Measurements from ENCODE around the gene TMOD2. TPM values are rescaled to one million over a fixed set of nuclear protein-coding genes. Genes with fewer than 3 reads are reported as not detected.
"Not testable (repeated sequence)": the region's sequence is repeated elsewhere in the genome, so short reads cannot be mapped to it uniquely, and the experiment has no call there.

The TMOD2 gene
- total RNA-seq, 1 donor from 2014 or later, result 8.3 TPM

GRCh38 chr15:51765751-51766150 lies 14.4 kb downstream of the TMOD2 start:
- intact Hi-C loops (cut with DNase I), result no loop called here

GRCh38 chr15:51766341-51766740 lies 14.9 kb downstream of the TMOD2 start:
- DNase-seq (ENCODE audit: low spot score), result no peak
- intact Hi-C loops (cut with DNase I), result no loop called here

More at GRCh38 chr15:51765751-51766150, 14.4 kb downstream of the TMOD2 start:
- no peak for DNase-seq (ENCODE audit: low spot score)

- no peak for DNase-seq (ENCODE audit: low spot score)
- intact Hi-C loops (cut with DNase I), result no loop called here
Measured at GRCh38 chr15:51768018-51768417, 16.6 kb downstream of the TMOD2 start.

GRCh38 chr15:51770902-51771301 lies 19.5 kb downstream of the TMOD2 start:
- no peak for DNase-seq (ENCODE audit: low spot score)
- intact Hi-C loops (cut with DNase I), result no loop called here

- intact Hi-C loops (cut with DNase I), result no loop called here
- no peak for DNase-seq (ENCODE audit: low spot score)
Measured at GRCh38 chr15:51771773-51772172, 20.4 kb downstream of the TMOD2 start.

GRCh38 chr15:51774916-51775315 lies 23.5 kb downstream of the TMOD2 start:
- no peak for DNase-seq (ENCODE audit: low spot score)
- intact Hi-C loops (cut with DNase I), result loop anchor here (5.0 kb wide), 1 partner anchor 48 kb away; no protein-coding TSS in a partner anchor

GRCh38 chr15:51775967-51776816 lies 24.8 kb downstream of the TMOD2 start:
- DNase-seq (ENCODE audit: low spot score), result no peak
- intact Hi-C loops (cut with DNase I), result loop anchor here (2.0 to 5.0 kb wide), 2 partner anchors 49 to 125 kb away; no protein-coding TSS in a partner anchor

- intact Hi-C loops (cut with DNase I), result loop anchor here (2.0 to 5.0 kb wide), 2 partner anchors 50 to 126 kb away; no protein-coding TSS in a partner anchor
- DNase-seq (ENCODE audit: low spot score), result no peak
Measured at GRCh38 chr15:51776952-51777569, 25.7 kb downstream of the TMOD2 start.

GRCh38 chr15:51780636-51781035 lies 29.2 kb downstream of the TMOD2 start:
- intact Hi-C loops (cut with DNase I), result no loop called here
- DNase-seq (ENCODE audit: low spot score), result no peak

- intact Hi-C loops (cut with DNase I), result no loop called here
- no peak for DNase-seq (ENCODE audit: low spot score)
Measured at GRCh38 chr15:51781506-51781905, 30.1 kb downstream of the TMOD2 start.

GRCh38 chr15:51782357-51782896 lies 31.0 kb downstream of the TMOD2 start:
- DNase-seq (ENCODE audit: low spot score), result no peak
- intact Hi-C loops (cut with DNase I), result no loop called here

- intact Hi-C loops (cut with DNase I), result no loop called here
- no peak for DNase-seq (ENCODE audit: low spot score)
Measured at GRCh38 chr15:51783967-51784366, 32.6 kb downstream of the TMOD2 start.

GRCh38 chr15:51787130-51787529 lies 35.7 kb downstream of the TMOD2 start:
- intact Hi-C loops (cut with DNase I); DNase-seq (ENCODE audit: low spot score): not testable (repeated sequence)

GRCh38 chr15:51792474-51792873 lies 41.1 kb downstream of the TMOD2 start:
- DNase-seq (ENCODE audit: low spot score); intact Hi-C loops (cut with DNase I): not testable (repeated sequence)

GRCh38 chr15:51793521-51794305 lies 42.3 kb downstream of the TMOD2 start:
- intact Hi-C loops (cut with DNase I), result no loop called here
- no peak for DNase-seq (ENCODE audit: low spot score)

GRCh38 chr15:51796847-51797401 lies 45.5 kb downstream of the TMOD2 start:
- DNase-seq (ENCODE audit: low spot score), result no peak
- intact Hi-C loops (cut with DNase I), result no loop called here

GRCh38 chr15:51798281-51798680 lies 46.9 kb downstream of the TMOD2 start:
- DNase-seq (ENCODE audit: low spot score), result no peak
- intact Hi-C loops (cut with DNase I), result no loop called here

- intact Hi-C loops (cut with DNase I), result no loop called here
- no peak for DNase-seq (ENCODE audit: low spot score)
Measured at GRCh38 chr15:51799282-51800252, 48.2 kb downstream of the TMOD2 start.

All from cardiac septum (tissue), 1 donor.